Naive B cell (primary cell): ENCODE data around the gene AGPS. TPM values are rescaled to one million over a fixed set of nuclear protein-coding genes. Genes with fewer than 3 reads are reported as not detected.
A peak's percentile ranks its signal among the peaks of the same experiment; 100 is the strongest.
"Not testable (repeated sequence)": the region's sequence is repeated elsewhere in the genome, so short reads cannot be mapped to it uniquely, and the experiment has no call there.

ENCODE experiments used
- ATAC-seq, 2 donors: fragments of 150-1000 bp; cut with Tn5 transposase; 2 replicates each; pipeline ENCODE4 v1.10.0; 2021; ENCODE audit warnings: low read depth in 2 of 2, mild to moderate bottlenecking in 2 of 2, moderate library complexity in 2 of 2
- DNase-seq: peaks from one replicate; pipeline ENCODE4 v3.0.0; 2022
- H3K27ac Mint-ChIP-seq, 6 donors: one replicate each; pipeline ENCODE4 v1.8.0; 2020 to 2022; ENCODE audit warnings: mild to moderate bottlenecking in 6 of 6, mixed read lengths in 6 of 6, moderate library complexity in 5 of 6, inconsistent platforms in 2 of 6
- H3K27me3 Mint-ChIP-seq, 3 donors: one replicate each; pipeline ENCODE4 v1.8.0; 2021 to 2022; ENCODE audit warnings: mixed read lengths in 3 of 3, mild to moderate bottlenecking in 1 of 3
- H3K36me3 Mint-ChIP-seq, 2 donors: one replicate each; pipeline ENCODE4 v1.8.0; 2020 to 2022; ENCODE audit warnings: mixed read lengths in 2 of 2, inconsistent platforms in 1 of 2, mild to moderate bottlenecking in 1 of 2
- H3K4me1 Mint-ChIP-seq, 3 donors: one replicate each; pipeline ENCODE4 v1.8.0; 2020 to 2022; ENCODE audit warnings: mixed read lengths in 3 of 3, inconsistent platforms in 1 of 3, mild to moderate bottlenecking in 1 of 3, moderate library complexity in 1 of 3
- H3K4me3 Mint-ChIP-seq, 8 donors: one replicate each; pipeline ENCODE4 v1.8.0; 2020 to 2022; ENCODE audit warnings: mild to moderate bottlenecking in 8 of 8, mixed read lengths in 8 of 8, moderate library complexity in 8 of 8, inconsistent platforms in 2 of 8
- H3K9me3 Mint-ChIP-seq, 7 donors: one replicate each; pipeline ENCODE4 v1.8.0; 2020 to 2022; ENCODE audit warnings: mixed read lengths in 7 of 7, mild to moderate bottlenecking in 5 of 7, inconsistent platforms in 2 of 7, moderate library complexity in 1 of 7
- polyA plus RNA-seq, 6 donors: library from polyadenylated mRNA; unstranded; fragments of 300-500 nt; fragmentation: Illumina TruSeq; gene quantifications; one replicate each; pipeline ENCODE4 v1.2.3, GENCODE V29; 2021; ENCODE audit warnings: low read depth in 6 of 6

AGPS gene
- 10 to 100 TPM in 4 of 6 donors, 1 to 10 TPM in 2; 8.1 to 12.6 (median 10.6) TPM for polyA plus RNA-seq

GRCh38 chr2:177392373-177393202, at the start of gene AGPS:
Gene AGPS (plus strand): TSS chr2:177392773. CDS start chr2:177392790, 17 bp downstream.
- Mint-ChIP-seq H3K4me3 (peak within 1 kb of the TSS; percentile 86 to 96 (median 94)), H3K4me1 (peaks cover 34 to 40% (median 40%) of the 10 kb centered on the region in 3 donors), H3K36me3 (peaks cover 5 to 10% of the 10 kb centered on the region in 2 donors)

DNA sequence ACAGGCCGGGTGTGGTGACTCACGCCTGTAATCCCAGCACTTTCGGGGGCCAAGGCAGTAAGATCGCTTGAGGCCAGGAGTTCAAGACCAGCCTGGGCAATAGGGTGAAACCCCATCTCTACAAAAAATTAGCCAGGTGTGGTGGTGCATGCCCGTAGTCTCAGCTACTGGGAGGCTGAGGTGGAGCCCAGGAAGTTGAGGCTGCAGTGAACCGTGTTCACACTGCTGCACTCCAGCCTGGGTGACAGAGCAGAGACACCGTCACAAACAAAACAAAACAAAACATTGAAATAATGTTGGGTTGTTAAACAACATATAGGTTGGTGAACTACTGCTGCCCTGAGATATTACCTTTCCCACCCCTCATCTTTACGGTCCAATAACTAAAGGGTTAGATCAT, 48.8 kb upstream of the AGPS start:
- Mint-ChIP-seq H3K27me3 (no peaks in the 10 kb centered on the region), H3K4me3 (no peak overlapping the region), H3K36me3 (no peaks in the 10 kb centered on the region)

More at GRCh38 chr2:177392373-177393202, at the start of gene AGPS:
- peak; percentile 80 to 84 for ATAC-seq
- no peaks in the 10 kb centered on the region for H3K9me3 Mint-ChIP-seq
- H3K27me3 Mint-ChIP-seq: no peaks in the 10 kb centered on the region
- H3K27ac Mint-ChIP-seq: peak within 1 kb of the TSS; percentile 30 to 93 (median 86)
- peak; percentile 55 for DNase-seq

DNA sequence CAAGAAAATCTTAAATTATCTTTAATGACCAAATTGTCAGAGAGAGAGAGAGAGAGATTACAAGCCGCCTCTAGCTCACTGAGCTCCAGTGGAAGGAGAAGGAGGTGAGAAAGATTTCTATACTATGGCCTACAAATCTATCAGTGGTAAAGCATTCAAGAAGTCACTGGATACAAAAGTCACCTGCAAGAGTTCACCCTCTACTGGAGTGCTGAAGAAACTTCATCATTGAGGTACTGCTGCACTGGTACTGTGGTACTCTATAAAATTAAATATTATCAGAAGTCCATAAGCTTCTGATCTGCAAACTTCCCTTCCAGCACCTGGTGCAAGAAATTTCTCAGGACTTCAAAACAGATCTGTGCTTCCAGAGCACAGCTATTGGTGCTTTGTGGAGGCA, 48.3 kb upstream of the AGPS start:
- Mint-ChIP-seq H3K9me3 (no peaks in the 10 kb centered on the region), H3K36me3 (no peaks in the 10 kb centered on the region), H3K27me3 (no peaks in the 10 kb centered on the region), H3K4me3 (no peak overlapping the region), H3K4me1 (peaks cover 0 to 10% (median 0%) of the 10 kb centered on the region in 3 donors), H3K27ac (no peak overlapping the region)
- ATAC-seq: peak in 1 of 2 donors; percentile 32
- no peak for DNase-seq

More for the DNA sequence above, 48.8 kb upstream of the AGPS start:
- Mint-ChIP-seq H3K4me1 (peaks cover 0 to 10% (median 0%) of the 10 kb centered on the region in 3 donors), H3K9me3 (no peaks in the 10 kb centered on the region), H3K27ac (peak overlapping the region in 1 of 6 donors; percentile 6)
- DNase-seq (no peak), ATAC-seq (peak; percentile 59 to 70)

GRCh38 chr2:177346192-177346591, 46.4 kb upstream of the AGPS start:
- Mint-ChIP-seq H3K36me3 (no peaks in the 10 kb centered on the region), H3K4me1 (peaks cover 0 to 10% (median 0%) of the 10 kb centered on the region in 3 donors), H3K4me3 (no peak overlapping the region), H3K9me3 (no peaks in the 10 kb centered on the region), H3K27me3 (no peaks in the 10 kb centered on the region), H3K27ac (no peak overlapping the region)
- DNase-seq (no peak), ATAC-seq (no peak)

DNA sequence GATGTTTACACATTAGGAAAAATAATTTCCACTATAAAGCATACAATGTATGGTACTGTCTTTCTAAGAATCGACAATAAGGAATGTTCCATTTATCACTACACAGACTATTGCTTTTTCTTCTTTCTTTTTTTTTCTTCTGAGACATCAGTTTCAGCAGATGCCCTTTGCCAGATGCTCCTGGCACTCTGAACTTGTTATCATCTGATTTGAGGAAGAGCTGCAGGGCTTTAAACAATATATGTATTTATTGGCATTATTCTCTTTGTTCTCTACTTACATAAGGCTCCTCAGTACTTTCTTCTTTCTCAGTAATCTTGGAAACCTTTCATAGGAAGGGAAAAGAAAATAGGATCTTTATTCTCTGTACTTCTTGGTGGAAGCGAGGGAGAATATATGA, 45.0 kb upstream of the AGPS start:
- H3K4me1 Mint-ChIP-seq: peaks cover 2 to 14% (median 9%) of the 10 kb centered on the region in 3 donors
- no peak for ATAC-seq
- H3K4me3 Mint-ChIP-seq: no peak overlapping the region
- H3K36me3 Mint-ChIP-seq: no peaks in the 10 kb centered on the region
- H3K27ac Mint-ChIP-seq: peak overlapping the region in 1 of 6 donors; percentile 37
- no peaks in the 10 kb centered on the region for H3K27me3 Mint-ChIP-seq
- H3K9me3 Mint-ChIP-seq: no peaks in the 10 kb centered on the region
- DNase-seq: no peak

- Mint-ChIP-seq H3K9me3 (no peaks in the 10 kb centered on the region), H3K4me3 (no peak overlapping the region)
- DNase-seq: no peak
Measured at GRCh38 chr2:177348118-177348654, 44.4 kb upstream of the AGPS start.

DNA sequence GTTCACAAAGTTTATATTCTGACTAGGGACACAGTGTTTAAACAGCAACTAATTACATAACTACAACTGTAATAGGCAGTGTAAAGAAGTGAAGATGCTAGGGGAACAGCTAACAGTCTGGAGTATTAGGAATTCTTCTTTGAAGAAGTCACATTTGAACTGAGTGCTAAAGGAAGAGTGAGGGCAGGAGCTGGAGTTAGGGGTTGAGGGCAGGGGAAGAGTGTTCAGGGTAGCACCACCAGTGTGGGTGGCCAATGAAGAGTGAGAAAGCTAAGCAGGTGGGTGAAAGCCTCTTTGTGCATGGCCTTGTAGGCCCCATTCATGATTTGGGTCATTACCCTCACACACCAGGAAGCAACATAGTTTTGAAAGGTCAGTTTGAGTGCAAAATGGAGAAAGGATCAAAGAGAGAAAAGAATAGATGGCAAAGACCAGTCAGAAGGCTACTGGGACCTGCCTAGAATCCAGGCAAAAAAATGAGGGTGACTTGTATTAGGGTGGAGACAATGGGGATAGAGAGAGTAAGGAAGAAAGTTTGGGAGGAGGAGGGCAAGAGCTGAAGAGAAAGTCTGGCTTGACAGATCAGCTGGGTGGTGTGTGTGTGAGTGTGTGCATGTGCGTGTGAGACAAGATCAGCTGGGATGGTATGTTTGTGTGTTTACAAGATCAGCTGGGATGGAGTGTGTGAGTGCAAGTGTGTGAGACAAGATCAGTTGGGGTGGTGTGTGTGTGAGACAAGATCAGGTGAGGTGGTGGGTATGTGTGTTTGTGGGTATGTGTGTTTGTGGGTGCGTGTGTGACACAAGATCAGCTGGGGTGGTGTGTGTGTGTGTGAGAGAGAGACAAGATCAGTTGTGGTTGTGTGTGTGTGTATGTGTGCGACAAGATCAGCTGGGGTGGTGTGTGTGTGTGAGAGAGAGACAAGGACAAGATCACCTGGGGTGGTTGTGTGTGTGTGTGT, 43.6 kb upstream of the AGPS start:
- DNase-seq: no peak
- peaks cover 4 to 14% (median 11%) of the 10 kb centered on the region in 3 donors for H3K4me1 Mint-ChIP-seq

More at GRCh38 chr2:177348118-177348654, 44.4 kb upstream of the AGPS start:
- peak overlapping the region in 1 of 6 donors; percentile 37 for H3K27ac Mint-ChIP-seq
- ATAC-seq: no peak
- no peaks in the 10 kb centered on the region for H3K36me3 Mint-ChIP-seq
- peaks cover 4 to 17% (median 14%) of the 10 kb centered on the region in 3 donors for H3K4me1 Mint-ChIP-seq
- no peaks in the 10 kb centered on the region for H3K27me3 Mint-ChIP-seq

GRCh38 chr2:177350624-177351023, 41.9 kb upstream of the AGPS start:
- peaks cover 4 to 14% (median 7%) of the 10 kb centered on the region in 3 donors for H3K4me1 Mint-ChIP-seq
- H3K4me3 Mint-ChIP-seq, H3K9me3 Mint-ChIP-seq, H3K27me3 Mint-ChIP-seq, DNase-seq, ATAC-seq, H3K36me3 Mint-ChIP-seq, H3K27ac Mint-ChIP-seq: not testable (repeated sequence)

More for the DNA sequence above, 43.6 kb upstream of the AGPS start:
- Mint-ChIP-seq H3K27me3 (no peaks in the 10 kb centered on the region), H3K4me3 (no peak overlapping the region), H3K9me3 (no peaks in the 10 kb centered on the region), H3K27ac (no peak overlapping the region), H3K36me3 (no peaks in the 10 kb centered on the region)
- no peak for ATAC-seq

DNA sequence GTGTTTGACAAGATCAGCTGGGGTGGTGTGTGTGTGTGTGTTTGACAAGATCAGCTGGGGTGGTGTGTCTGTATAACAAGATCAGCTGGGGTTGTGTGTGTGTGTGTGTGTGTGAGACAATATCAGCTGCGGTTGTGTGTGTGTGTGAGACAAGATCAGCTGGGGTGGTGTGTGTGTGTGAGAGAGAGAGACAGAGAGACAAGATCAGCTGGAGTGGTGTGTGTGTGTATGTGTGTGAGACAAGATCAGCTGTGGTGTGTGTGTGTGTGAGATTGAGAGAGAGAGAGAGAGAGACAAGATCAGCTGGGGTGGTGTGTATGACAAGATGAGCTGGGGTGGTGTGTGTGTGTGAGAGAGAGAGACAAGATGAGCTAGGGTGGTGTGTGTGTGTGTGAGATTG, 41.5 kb upstream of the AGPS start:
- H3K36me3 Mint-ChIP-seq, DNase-seq, H3K9me3 Mint-ChIP-seq, H3K4me3 Mint-ChIP-seq, H3K27me3 Mint-ChIP-seq, H3K27ac Mint-ChIP-seq, ATAC-seq: not testable (repeated sequence)
- peaks cover 4 to 14% (median 7%) of the 10 kb centered on the region in 3 donors for H3K4me1 Mint-ChIP-seq

- H3K36me3 Mint-ChIP-seq: no peaks in the 10 kb centered on the region
- H3K4me1 Mint-ChIP-seq: peaks cover 4 to 14% (median 7%) of the 10 kb centered on the region in 3 donors
- H3K4me3 Mint-ChIP-seq: no peak overlapping the region
- H3K9me3 Mint-ChIP-seq: no peaks in the 10 kb centered on the region
- DNase-seq (no peak), ATAC-seq (peak in 1 of 2 donors; percentile 28)
- H3K27me3 Mint-ChIP-seq: no peaks in the 10 kb centered on the region
- no peak overlapping the region for H3K27ac Mint-ChIP-seq
Measured at GRCh38 chr2:177352441-177353186, 40.0 kb upstream of the AGPS start.

- no peaks in the 10 kb centered on the region for H3K9me3 Mint-ChIP-seq
Measured at GRCh38 chr2:177353187-177353478, 39.4 kb upstream of the AGPS start.

DNA sequence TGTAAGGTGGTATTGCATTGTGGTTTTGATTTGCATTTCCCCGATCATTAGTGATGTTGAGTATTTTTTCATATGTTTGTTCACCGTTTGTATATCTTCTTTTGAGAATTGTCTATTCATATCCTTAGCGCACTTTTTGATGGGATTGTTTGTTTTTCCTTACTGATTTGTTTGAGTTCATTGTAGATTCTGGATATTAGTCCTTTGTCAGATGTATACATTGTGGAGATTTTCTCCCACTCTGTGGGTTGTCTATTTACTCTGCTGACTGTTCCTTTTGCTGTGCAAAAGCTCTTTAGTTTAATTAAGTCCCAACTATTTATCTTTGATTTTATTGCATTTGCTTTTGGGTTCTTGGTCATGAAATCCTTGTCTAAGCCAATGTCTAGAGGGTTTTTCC, 38.0 kb upstream of the AGPS start:
- not testable (repeated sequence) for H3K27ac Mint-ChIP-seq, H3K9me3 Mint-ChIP-seq, H3K27me3 Mint-ChIP-seq, ATAC-seq, H3K4me3 Mint-ChIP-seq, H3K36me3 Mint-ChIP-seq, DNase-seq
- peaks cover 4 to 14% (median 7%) of the 10 kb centered on the region in 3 donors for H3K4me1 Mint-ChIP-seq

More at GRCh38 chr2:177353187-177353478, 39.4 kb upstream of the AGPS start:
- peaks cover 4 to 14% (median 7%) of the 10 kb centered on the region in 3 donors for H3K4me1 Mint-ChIP-seq
- H3K27ac Mint-ChIP-seq: no peak overlapping the region
- ATAC-seq (no peak), DNase-seq (no peak)
- no peaks in the 10 kb centered on the region for H3K27me3 Mint-ChIP-seq
- no peak overlapping the region for H3K4me3 Mint-ChIP-seq
- H3K36me3 Mint-ChIP-seq: no peaks in the 10 kb centered on the region
